Fibroblast of the conjunctiva (primary cell): ENCODE data around the gene CNOT2.
A peak's percentile ranks its signal among the peaks of the same experiment; 100 is the strongest.

Source experiments
- DNase-seq: peaks from one replicate; pipeline ENCODE4 v3.0.0-alpha.2; 2010; ENCODE audit warnings: low read depth

The CNOT2 gene

GRCh38 chr12:70242695-70243509 is at the start of gene CNOT2:
CNOT2 (plus strand) TSS chr12:70243433; CDS start chr12:70278227, 34,794 bp downstream.
- peak; percentile 74 for DNase-seq

- no peak for DNase-seq
These were observed 49.2 kb upstream of the CNOT2 start for GRCh38 chr12:70194076-70194475.

GRCh38 chr12:70196811-70197281 is 46.4 kb upstream of the CNOT2 start:
- DNase-seq: peak; percentile 3

- DNase-seq: peak; percentile 52
These were observed 45.9 kb upstream of the CNOT2 start for GRCh38 chr12:70197345-70197744.

GRCh38 chr12:70213707-70214106 is 29.5 kb upstream of the CNOT2 start:
- no peak for DNase-seq

- DNase-seq: no peak
These were observed 28.1 kb upstream of the CNOT2 start for GRCh38 chr12:70214972-70215617.

- no peak for DNase-seq
These were observed 25.8 kb upstream of the CNOT2 start for GRCh38 chr12:70217416-70217815.

GRCh38 chr12:70221626-70222025 is 21.6 kb upstream of the CNOT2 start:
- no peak for DNase-seq

GRCh38 chr12:70227911-70228310 is 15.3 kb upstream of the CNOT2 start:
- DNase-seq: no peak

GRCh38 chr12:70230934-70231606 is 12.2 kb upstream of the CNOT2 start:
- no peak for DNase-seq

- DNase-seq: no peak
These were observed 6.2 kb upstream of the CNOT2 start for GRCh38 chr12:70236990-70237389.

GRCh38 chr12:70240673-70241072 is 2.6 kb upstream of the CNOT2 start:
- DNase-seq: no peak

- DNase-seq: no peak
These were observed 1.4 kb upstream of the CNOT2 start for GRCh38 chr12:70241845-70242244.

GRCh38 chr12:70243510-70244371 is 508 bp downstream of the CNOT2 start:
- peak; percentile 40 for DNase-seq

GRCh38 chr12:70244409-70244808 is 1.2 kb downstream of the CNOT2 start:
- no peak for DNase-seq

GRCh38 chr12:70245458-70245857 is 2.2 kb downstream of the CNOT2 start:
- DNase-seq: no peak

- no peak for DNase-seq
These were observed 3.3 kb downstream of the CNOT2 start for GRCh38 chr12:70246580-70246979.

GRCh38 chr12:70247653-70248199 is 4.5 kb downstream of the CNOT2 start:
- no peak for DNase-seq

GRCh38 chr12:70248876-70249275 is 5.6 kb downstream of the CNOT2 start:
- DNase-seq: no peak

GRCh38 chr12:70249903-70250302 is 6.7 kb downstream of the CNOT2 start:
- DNase-seq: no peak

GRCh38 chr12:70251226-70251625 is 8.0 kb downstream of the CNOT2 start:
- no peak for DNase-seq

GRCh38 chr12:70251661-70252060 is 8.4 kb downstream of the CNOT2 start:
- no peak for DNase-seq
